NT2/D1 (cell line): ENCODE results near the gene OR1S2.

Experiments used
- DNase-seq: peaks from one replicate; pipeline ENCODE4 v3.0.0-alpha.2; 2011; ENCODE audit warnings: low read depth, low spot score
- H3K27me3 ChIP-seq: 2 replicates; pipeline ENCODE4 v1.6.0; 2011; ENCODE audit warnings: mild to moderate bottlenecking; ENCODE audit not compliant: insufficient read length, insufficient read depth
- H3K36me3 ChIP-seq: 2 replicates; pipeline ENCODE4 v1.6.1; 2011; ENCODE audit warnings: mild to moderate bottlenecking, low read length, mixed read lengths; ENCODE audit not compliant: insufficient read depth, insufficient read length
- H3K4me1 ChIP-seq: 2 replicates; pipeline ENCODE4 v1.5.1; 2011; ENCODE audit not compliant: insufficient read depth, insufficient read length
- H3K4me3 ChIP-seq: 2 replicates; pipeline ENCODE4 v1.5.1; 2011; ENCODE audit warnings: low read depth; ENCODE audit not compliant: insufficient read length
- H3K9ac ChIP-seq: 2 replicates; pipeline ENCODE4 v1.6.0; 2011; ENCODE audit warnings: low read depth; ENCODE audit not compliant: insufficient read length
- H3K9me3 ChIP-seq: 2 replicates; pipeline ENCODE4 v1.5.1; 2011; ENCODE audit warnings: mild to moderate bottlenecking, low read length; ENCODE audit not compliant: insufficient read depth
- SUZ12 ChIP-seq: IDR thresholded peaks from 2 replicates; pipeline ENCODE4 v1.6.1; 2011; ENCODE audit not compliant: insufficient read length, insufficient read depth; ENCODE audit errors: extremely low read depth
- YY1 ChIP-seq: IDR thresholded peaks from 2 replicates; pipeline ENCODE4 v1.6.1; 2011; ENCODE audit not compliant: insufficient read length, insufficient read depth
- ZNF274 ChIP-seq: IDR thresholded peaks from 2 replicates; pipeline ENCODE4 v1.6.1; 2011; ENCODE audit warnings: mild to moderate bottlenecking, low read depth, low read length

The OR1S2 gene

GRCh38 chr11:58165504-58166106 is 38.3 kb downstream of the OR1S2 start:
- DNase-seq: no peak
- Histone ChIP-seq H3K4me1 (no peaks in the 10 kb centered on the region), H3K36me3 (no peaks in the 10 kb centered on the region), H3K9me3 (no peaks in the 10 kb centered on the region), H3K27me3 (no peaks in the 10 kb centered on the region), H3K9ac (no peak overlapping the region), H3K4me3 (no peak overlapping the region)
- TF ChIP-seq ZNF274 (no peak), YY1 (no peak), SUZ12 (no peak)

- H3K9ac ChIP-seq: no peak overlapping the region
- no peaks in the 10 kb centered on the region for H3K9me3 ChIP-seq
- H3K36me3 ChIP-seq: no peaks in the 10 kb centered on the region
- DNase-seq: no peak
- H3K4me1 ChIP-seq: no peaks in the 10 kb centered on the region
- H3K27me3 ChIP-seq: no peaks in the 10 kb centered on the region
- no peak overlapping the region for H3K4me3 ChIP-seq
- TF ChIP-seq ZNF274 (no peak), SUZ12 (no peak), YY1 (no peak)
Measured at GRCh38 chr11:58164990-58165389, 39.0 kb downstream of the OR1S2 start.

GRCh38 chr11:58164389-58164788 is 39.6 kb downstream of the OR1S2 start:
- H3K9ac ChIP-seq: no peak overlapping the region
- no peaks in the 10 kb centered on the region for H3K4me1 ChIP-seq
- no peaks in the 10 kb centered on the region for H3K36me3 ChIP-seq
- no peaks in the 10 kb centered on the region for H3K27me3 ChIP-seq
- H3K4me3 ChIP-seq: no peak overlapping the region
- no peak for TF ChIP-seq YY1
- TF ChIP-seq SUZ12: no peak
- no peak for TF ChIP-seq ZNF274
- H3K9me3 ChIP-seq: no peaks in the 10 kb centered on the region
- DNase-seq: no peak
